Measurements from ENCODE around the gene STK32C.

- no peak for TF ChIP-seq EZH2 (IDR thresholded peaks at IDR 0.05; ENCODE audit: insufficient read depth, poor library complexity, severe bottlenecking)
- TF ChIP-seq EZH2phosphoT487 (IDR thresholded peaks at IDR 0.05; ENCODE audit: insufficient read depth, low read depth) = no peak
Observed at GRCh38 chr10:132193907-132194552, 113.7 kb downstream of the STK32C start.

Data from GM23248 (cell line).